GM21737 (cell line): ENCODE measurements around the gene SLC9A7.

ENCODE experiments used
- ATAC-seq: cut with Tn5 transposase; IDR thresholded peaks from one replicate; pipeline ENCODE4 v1.9.1; 2021; ENCODE audit warnings: mild to moderate bottlenecking, moderate library complexity; ENCODE audit not compliant: unreplicated experiment

Gene SLC9A7

GRCh38 chrX:46575586-46575985 lies 183.3 kb downstream of the SLC9A7 start:
- ATAC-seq: no peak

GRCh38 chrX:46574774-46575381 lies 184.0 kb downstream of the SLC9A7 start:
- ATAC-seq: peak; percentile 22

GRCh38 chrX:46573892-46574773 lies 184.8 kb downstream of the SLC9A7 start:
- peak; percentile 37 for ATAC-seq

- peak; percentile 50 for ATAC-seq
Observed at GRCh38 chrX:46573331-46573891, 185.5 kb downstream of the SLC9A7 start, which contains the start of gene CHST7. CHST7 (plus strand) TSS chrX:46573765; CDS start chrX:46573932, 167 bp downstream.

- no peak for ATAC-seq
Observed at GRCh38 chrX:46572340-46572936, 186.5 kb downstream of the SLC9A7 start.

GRCh38 chrX:46571423-46572339 lies 187.2 kb downstream of the SLC9A7 start:
- ATAC-seq: no peak

GRCh38 chrX:46569621-46570020 lies 189.3 kb downstream of the SLC9A7 start:
- ATAC-seq: no peak

GRCh38 chrX:46567388-46567787 lies 191.5 kb downstream of the SLC9A7 start:
- ATAC-seq: no peak

- peak; percentile 98 for ATAC-seq
Observed at GRCh38 chrX:46561824-46562657, 196.9 kb downstream of the SLC9A7 start.

- no peak for ATAC-seq
Observed at GRCh38 chrX:46559062-46559461, 199.9 kb downstream of the SLC9A7 start.

- ATAC-seq: no peak
Observed at GRCh38 chrX:46554942-46555341, 204.0 kb downstream of the SLC9A7 start.

GRCh38 chrX:46553935-46554334 lies 205.0 kb downstream of the SLC9A7 start:
- no peak for ATAC-seq

GRCh38 chrX:46551494-46552128 lies 207.3 kb downstream of the SLC9A7 start:
- no peak for ATAC-seq

- no peak for ATAC-seq
Observed at GRCh38 chrX:46549914-46550313, 209.0 kb downstream of the SLC9A7 start.
